Activated CD8-positive, alpha-beta memory T cell treated with anti-CD3 and anti-CD28 coated beads, Interleukin-2, amount 10 ng/mL, durations not matched to agents 7 days and 5 days (primary cell): ENCODE measurements around the gene RAMP2. TPM values are rescaled to one million over a fixed set of nuclear protein-coding genes. Genes with fewer than 3 reads are reported as not detected.
"Not testable (repeated sequence)": the region's sequence is repeated elsewhere in the genome, so short reads cannot be mapped to it uniquely, and the experiment has no call there.

Source experiments
- ATAC-seq: fragments of 150-1000 bp; cut with Tn5 transposase; one replicate; pipeline ENCODE4 v1.10.0; 2021; ENCODE audit warnings: moderate library complexity
- CTCF ChIA-PET: fragments of 350-600 bp; sonication (Branson Sonifier 250); formaldehyde crosslinking; loops from one replicate; lab custom pipeline; 2021; ENCODE audit warnings: antibody characterized with exemption; lab: Charles Lee
- DNase-seq: peaks from one replicate; pipeline ENCODE4 v3.0.0-alpha.2; 2020
- H3K27ac Mint-ChIP-seq: one replicate; pipeline ENCODE4 v1.8.0; 2021; ENCODE audit warnings: mild to moderate bottlenecking, mixed read lengths
- H3K27me3 Mint-ChIP-seq: one replicate; pipeline ENCODE4 v1.8.0; 2021; ENCODE audit warnings: mixed read lengths
- H3K36me3 Mint-ChIP-seq: one replicate; pipeline ENCODE4 v1.8.0; 2021; ENCODE audit warnings: mild to moderate bottlenecking, mixed read lengths
- H3K4me1 Mint-ChIP-seq: one replicate; pipeline ENCODE4 v1.8.0; 2021; ENCODE audit warnings: mixed read lengths
- H3K4me3 Mint-ChIP-seq: one replicate; pipeline ENCODE4 v1.8.0; 2021; ENCODE audit warnings: mild to moderate bottlenecking, moderate library complexity, mixed read lengths
- H3K9me3 Mint-ChIP-seq: one replicate; pipeline ENCODE4 v1.8.0; 2022; ENCODE audit warnings: low read depth, mixed read lengths
- total RNA-seq, 2 experiments: library from RNA; stranded (reverse); gene quantifications; one replicate each; pipeline ENCODE4 v1.2.3, GENCODE V29; 2021

RAMP2 gene
- not detected for total RNA-seq

GRCh38 chr17:42760652-42761581, at the start of gene RAMP2:
RAMP2 (plus strand) TSS chr17:42761227; CDS start chr17:42761262, 35 bp downstream.
- Mint-ChIP-seq H3K27me3 (peaks cover 60% of the 10 kb centered on the region), H3K4me3 (no peak within 1 kb of the TSS), H3K27ac (no peak within 1 kb of the TSS), H3K4me1 (peaks cover 3% of the 10 kb centered on the region), H3K9me3 (no peaks in the 10 kb centered on the region), H3K36me3 (no peaks in the 10 kb centered on the region)
- no peak for DNase-seq
- CTCF ChIA-PET = interaction anchor here (0.8 to 5.6 kb wide), 9 partner anchors 9 to 212 kb away, joined by 3 to 110 read pairs (median 4); partner anchors contain the start of genes PLEKHH3, PSMC3IP, RETREG3 and VPS25
- ATAC-seq = peak; percentile 42

GRCh38 chr17:42720996-42721583, 39.9 kb upstream of the RAMP2 start:
- DNase-seq (no peak), ATAC-seq (peak; percentile 71)
- no peak overlapping the region for H3K27ac Mint-ChIP-seq
- H3K4me1 Mint-ChIP-seq = peaks cover 2% of the 10 kb centered on the region
- no peaks in the 10 kb centered on the region for H3K27me3 Mint-ChIP-seq
- peaks cover 41% of the 10 kb centered on the region for H3K36me3 Mint-ChIP-seq
- CTCF ChIA-PET = interaction anchor here (1.0 to 3.0 kb wide), 3 partner anchors 43 to 143 kb away, joined by 3 to 20 read pairs (median 15); partner anchors contain the start of gene PSMC3IP
- H3K9me3 Mint-ChIP-seq = no peaks in the 10 kb centered on the region
- no peak overlapping the region for H3K4me3 Mint-ChIP-seq

- Mint-ChIP-seq H3K36me3 (peaks cover 27% of the 10 kb centered on the region), H3K9me3 (no peaks in the 10 kb centered on the region), H3K27ac (no peak overlapping the region), H3K27me3 (no peaks in the 10 kb centered on the region), H3K4me1 (peaks cover 2% of the 10 kb centered on the region), H3K4me3 (no peak overlapping the region)
- CTCF ChIA-PET = interaction anchor here (1.2 kb wide), 1 partner anchor 31 kb away, joined by 3 read pairs; no protein-coding TSS in a partner anchor
- DNase-seq (no peak), ATAC-seq (no peak)
These were observed 37.4 kb upstream of the RAMP2 start for GRCh38 chr17:42723636-42724035.

GRCh38 chr17:42725143-42725542, 35.9 kb upstream of the RAMP2 start:
- Mint-ChIP-seq H3K4me3 (no peak overlapping the region), H3K4me1 (peaks cover 2% of the 10 kb centered on the region), H3K27ac (no peak overlapping the region), H3K36me3 (peaks cover 24% of the 10 kb centered on the region), H3K27me3 (no peaks in the 10 kb centered on the region), H3K9me3 (no peaks in the 10 kb centered on the region)
- ATAC-seq = no peak
- no peak for DNase-seq
- CTCF ChIA-PET = interaction anchor here (0.7 to 2.5 kb wide), 3 partner anchors 14 to 48 kb away, joined by 3 to 5 read pairs (median 3); partner anchors contain the start of gene VPS25

GRCh38 chr17:42740699-42741098, 20.3 kb upstream of the RAMP2 start:
- CTCF ChIA-PET = no interaction called here
- Mint-ChIP-seq H3K4me3 (no peak overlapping the region), H3K36me3 (no peaks in the 10 kb centered on the region), H3K4me1 (peaks cover 20% of the 10 kb centered on the region), H3K27me3 (peaks cover 6% of the 10 kb centered on the region), H3K27ac (no peak overlapping the region), H3K9me3 (no peaks in the 10 kb centered on the region)
- ATAC-seq (no peak), DNase-seq (no peak)

- peaks cover 21% of the 10 kb centered on the region for H3K27me3 Mint-ChIP-seq
- H3K27ac Mint-ChIP-seq, H3K9me3 Mint-ChIP-seq, H3K4me3 Mint-ChIP-seq, ATAC-seq, H3K36me3 Mint-ChIP-seq, DNase-seq: not testable (repeated sequence)
- CTCF ChIA-PET = interaction anchor here (1.4 to 1.9 kb wide), 3 partner anchors 21 to 165 kb away, joined by 4 to 8 read pairs (median 7); partner anchors contain the start of gene PSMC3IP
- peaks cover 20% of the 10 kb centered on the region for H3K4me1 Mint-ChIP-seq
These were observed 18.1 kb upstream of the RAMP2 start for GRCh38 chr17:42742916-42743315.

- no peak for DNase-seq
- no peak for ATAC-seq
- CTCF ChIA-PET = interaction anchor here (0.5 to 1.9 kb wide), 4 partner anchors 20 to 841 kb away, joined by 3 to 8 read pairs (median 6); partner anchors contain the start of gene PSMC3IP
- H3K27ac Mint-ChIP-seq = peak overlapping the region; percentile 90
- no peaks in the 10 kb centered on the region for H3K36me3 Mint-ChIP-seq
- peaks cover 22% of the 10 kb centered on the region for H3K27me3 Mint-ChIP-seq
- H3K4me1 Mint-ChIP-seq = peaks cover 20% of the 10 kb centered on the region
- no peaks in the 10 kb centered on the region for H3K9me3 Mint-ChIP-seq
- peak overlapping the region; percentile 98 for H3K4me3 Mint-ChIP-seq
These were observed 17.3 kb upstream of the RAMP2 start for GRCh38 chr17:42743595-42744282.

GRCh38 chr17:42744283-42744805, 16.7 kb upstream of the RAMP2 start:
- peak overlapping the region; percentile 98 for H3K4me3 Mint-ChIP-seq
- H3K36me3 Mint-ChIP-seq = no peaks in the 10 kb centered on the region
- no peaks in the 10 kb centered on the region for H3K9me3 Mint-ChIP-seq
- peak; percentile 66 for DNase-seq
- peak overlapping the region; percentile 90 for H3K27ac Mint-ChIP-seq
- peaks cover 20% of the 10 kb centered on the region for H3K4me1 Mint-ChIP-seq
- peak; percentile 63 for ATAC-seq
- peaks cover 28% of the 10 kb centered on the region for H3K27me3 Mint-ChIP-seq
- CTCF ChIA-PET = interaction anchor here (1.4 to 1.9 kb wide), 3 partner anchors 19 to 166 kb away, joined by 4 to 8 read pairs (median 7); partner anchors contain the start of gene PSMC3IP

- H3K4me1 Mint-ChIP-seq = peaks cover 20% of the 10 kb centered on the region
- no peaks in the 10 kb centered on the region for H3K9me3 Mint-ChIP-seq
- no peaks in the 10 kb centered on the region for H3K36me3 Mint-ChIP-seq
- ATAC-seq = peak; percentile 96
- peak within 1 kb of the TSS; percentile 98 for H3K4me3 Mint-ChIP-seq
- DNase-seq = peak; percentile 93
- peaks cover 30% of the 10 kb centered on the region for H3K27me3 Mint-ChIP-seq
- CTCF ChIA-PET = interaction anchor here (1.9 kb wide), 1 partner anchor 167 kb away, joined by 7 read pairs; the partner anchor contains the start of gene PSMC3IP
- peak within 1 kb of the TSS; percentile 90 for H3K27ac Mint-ChIP-seq
These were observed 16.0 kb upstream of the RAMP2 start, which contains the start of gene EZH1 for GRCh38 chr17:42744806-42745617. EZH1 (minus strand) TSS chr17:42745040; CDS start chr17:42728941, 16,099 bp downstream.

GRCh38 chr17:42748202-42748907, 12.7 kb upstream of the RAMP2 start:
- Mint-ChIP-seq H3K27me3 (peaks cover 54% of the 10 kb centered on the region), H3K27ac (no peak overlapping the region), H3K4me3 (no peak overlapping the region), H3K9me3 (no peaks in the 10 kb centered on the region), H3K36me3 (no peaks in the 10 kb centered on the region), H3K4me1 (peaks cover 16% of the 10 kb centered on the region)
- DNase-seq = no peak
- no peak for ATAC-seq
- CTCF ChIA-PET = interaction anchor here (1.1 to 2.5 kb wide), 4 partner anchors 12 to 72 kb away, joined by 3 to 6 read pairs (median 3); partner anchors contain the start of gene RAMP2
